ENCODE results near the gene GPSM3. TPM values are rescaled to one million over a fixed set of nuclear protein-coding genes. Genes with fewer than 3 reads are reported as not detected.
A peak's percentile ranks its signal among the peaks of the same experiment; 100 is the strongest.

The GPSM3 gene
- total and polyA plus RNA-seq, 3 donors from 2014 or later: 5.4 to 11.3 (median 7.7) TPM

GRCh38 chr6:32168807-32169591, 23.4 kb downstream of the GPSM3 start:
- Histone ChIP-seq H3K4me1 (peaks cover 11% of the 10 kb centered on the region), H3K36me3 (ENCODE audit: low read depth, missing control alignments) (no peaks in the 10 kb centered on the region), H3K9me3 (no peaks in the 10 kb centered on the region), H3K27me3 (no peaks in the 10 kb centered on the region), H3K27ac (peak overlapping the region in 1 of 2 donors; percentile 41), H3K4me3 (no peak overlapping the region)
- DNase-seq: no peak
- 68 to 77% methylated on average over 8 to 11 of the region's 11 CpGs for WGBS, 2 donors
- intact Hi-C loops (cut with DNase I; ENCODE audit: low total_unique reads): no loop called here
- no peak for TF ChIP-seq CTCF (IDR thresholded peaks at IDR 0.05)
- TF ChIP-seq POLR2A (IDR thresholded peaks at IDR 0.05): no peak

- Histone ChIP-seq H3K4me1 (peaks cover 11% of the 10 kb centered on the region), H3K9me3 (no peaks in the 10 kb centered on the region), H3K27ac (peak overlapping the region in 1 of 2 donors; percentile 41), H3K4me3 (no peak overlapping the region), H3K27me3 (no peaks in the 10 kb centered on the region), H3K36me3 (ENCODE audit: low read depth, missing control alignments) (no peaks in the 10 kb centered on the region)
- no peak for DNase-seq
- 66 to 72% methylated on average over 2 of the region's 2 CpGs for WGBS, 2 donors
- intact Hi-C loops (cut with DNase I; ENCODE audit: low total_unique reads): no loop called here
- TF ChIP-seq POLR2A (IDR thresholded peaks at IDR 0.05) (no peak), CTCF (IDR thresholded peaks at IDR 0.05) (no peak)
These were observed 24.1 kb downstream of the GPSM3 start for GRCh38 chr6:32168350-32168749.

GRCh38 chr6:32167761-32168262, 24.6 kb downstream of the GPSM3 start:
- TF ChIP-seq CTCF (IDR thresholded peaks at IDR 0.05) (no peak), POLR2A (IDR thresholded peaks at IDR 0.05) (no peak)
- WGBS, 2 donors: 53 to 68% methylated on average over 6 of the region's 6 CpGs
- H3K27me3 ChIP-seq: no peaks in the 10 kb centered on the region
- H3K27ac ChIP-seq: peak overlapping the region; percentile 40 to 41
- DNase-seq: peak; percentile 79
- H3K4me1 ChIP-seq: peaks cover 11% of the 10 kb centered on the region
- no peak overlapping the region for H3K4me3 ChIP-seq
- no peaks in the 10 kb centered on the region for H3K9me3 ChIP-seq
- H3K36me3 ChIP-seq (ENCODE audit: low read depth, missing control alignments): no peaks in the 10 kb centered on the region
- intact Hi-C loops (cut with DNase I; ENCODE audit: low total_unique reads): no loop called here

GRCh38 chr6:32167154-32167760, 25.2 kb downstream of the GPSM3 start:
- Histone ChIP-seq H3K27ac (peak overlapping the region; percentile 40 to 41), H3K4me3 (no peak overlapping the region), H3K36me3 (ENCODE audit: low read depth, missing control alignments) (no peaks in the 10 kb centered on the region), H3K9me3 (no peaks in the 10 kb centered on the region), H3K4me1 (peaks cover 11% of the 10 kb centered on the region), H3K27me3 (no peaks in the 10 kb centered on the region)
- no peak for TF ChIP-seq POLR2A (IDR thresholded peaks at IDR 0.05)
- no peak for TF ChIP-seq CTCF (IDR thresholded peaks at IDR 0.05)
- WGBS, 2 donors: 84 to 85% methylated on average over 30 to 32 of the region's 32 CpGs
- DNase-seq: no peak
- intact Hi-C loops (cut with DNase I; ENCODE audit: low total_unique reads): no loop called here
